Skeletal muscle cell (primary cell): ENCODE measurements around the gene AGTRAP.

Source experiments
- DNase-seq: peaks from one replicate; pipeline ENCODE4 v3.0.0-alpha.2; 2010; ENCODE audit warnings: low read depth
- H3K4me3 ChIP-seq: 2 replicates; pipeline ENCODE4 v1.5.1; 2011; ENCODE audit warnings: low read depth, mild to moderate bottlenecking, control low read depth, low read length, moderate library complexity

Gene AGTRAP

GRCh38 chr1:11751087-11751486, 15.2 kb downstream of the AGTRAP start:
- no peak overlapping the region for H3K4me3 ChIP-seq
- DNase-seq: no peak

DNA sequence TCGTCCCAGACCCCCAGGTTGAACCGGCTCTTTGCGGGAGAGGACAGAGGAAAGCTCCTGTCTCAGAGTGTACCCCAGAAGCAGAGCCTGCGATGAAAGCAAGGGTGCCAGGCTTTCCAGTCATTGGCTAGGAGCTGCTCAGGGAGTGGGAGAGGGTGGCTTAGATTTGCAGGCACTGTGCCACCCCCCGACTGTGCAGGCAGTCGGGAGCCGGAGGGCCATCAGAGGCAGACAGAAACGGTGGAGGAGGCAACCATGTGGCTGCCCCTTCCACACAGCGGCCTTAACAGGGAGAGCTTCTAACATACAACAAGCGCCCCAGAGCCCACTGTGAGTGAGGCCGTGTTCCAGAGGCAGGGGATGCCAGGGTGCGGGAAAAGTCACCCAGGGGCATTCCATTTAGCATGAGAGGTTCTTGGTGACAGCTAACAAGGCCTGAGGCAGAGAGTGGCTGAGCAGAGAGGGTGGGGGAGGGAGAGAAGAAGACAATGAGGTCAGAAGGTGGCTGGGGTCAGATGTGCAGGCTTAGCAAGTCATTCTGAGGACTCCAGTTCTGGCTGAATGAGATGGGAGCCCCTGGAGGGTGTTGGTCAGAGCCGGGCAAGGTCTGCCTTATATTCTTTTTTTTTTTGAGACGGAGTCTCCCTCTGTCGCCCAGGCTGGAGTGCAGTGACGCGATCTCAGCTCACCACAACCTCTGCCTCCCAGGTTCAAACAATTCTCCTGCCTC, 16.6 kb downstream of the AGTRAP start:
- no peak overlapping the region for H3K4me3 ChIP-seq
- DNase-seq: no peak

DNA sequence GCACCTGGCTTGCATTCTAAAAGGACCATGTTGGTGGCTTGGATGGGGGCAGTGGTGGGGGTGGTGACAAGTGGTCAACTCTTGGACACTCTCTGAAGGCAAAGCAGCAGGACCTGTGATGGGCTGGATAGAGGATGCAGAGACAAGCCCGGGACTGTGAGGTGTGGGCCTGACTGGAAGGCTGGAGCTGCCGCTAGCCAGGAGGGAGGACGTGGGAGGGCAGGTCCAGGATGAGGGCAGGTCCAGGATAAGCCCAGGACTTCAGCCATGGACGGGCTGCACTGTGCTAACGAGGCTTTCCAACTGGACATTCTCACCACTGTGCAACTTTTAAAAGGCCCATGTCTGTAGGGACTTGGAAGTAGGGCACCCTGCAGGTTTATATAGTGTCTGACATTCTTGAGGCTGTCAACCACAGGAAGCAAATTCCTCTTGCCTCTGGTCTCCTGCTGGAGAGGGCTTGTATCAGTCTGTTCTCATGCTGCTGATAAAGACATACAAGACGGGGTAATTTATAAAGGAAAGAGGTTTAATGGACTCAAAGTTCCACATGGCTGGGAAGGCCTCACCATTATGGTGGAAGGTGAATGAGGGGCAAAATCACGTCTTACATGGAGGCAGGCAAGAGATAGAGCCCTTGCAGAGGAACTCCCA, 17.7 kb downstream of the AGTRAP start:
- DNase-seq: no peak
- H3K4me3 ChIP-seq: no peak overlapping the region

- no peak for DNase-seq
- no peak overlapping the region for H3K4me3 ChIP-seq
These were observed 21.1 kb downstream of the AGTRAP start for GRCh38 chr1:11757047-11757446.

DNA sequence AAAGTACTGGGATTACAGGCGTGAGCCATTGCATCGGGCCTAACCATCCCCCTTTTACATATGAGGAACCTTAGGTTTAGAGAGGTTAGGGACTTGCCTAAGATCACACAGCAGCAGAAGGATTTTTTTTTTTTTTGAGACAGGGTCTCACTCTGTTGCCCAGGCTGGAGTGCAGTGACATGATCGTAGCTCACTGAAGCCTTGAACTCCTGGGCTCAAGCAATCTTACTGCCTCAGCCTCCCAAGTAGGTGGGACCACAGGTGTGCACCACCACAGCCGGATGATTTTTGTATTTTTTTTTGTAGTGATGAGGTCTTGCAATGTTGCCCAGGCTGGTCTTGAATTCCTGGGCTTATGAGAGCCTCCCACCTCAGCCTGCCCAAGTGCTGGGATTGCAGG, 23.9 kb downstream of the AGTRAP start:
- no peak for DNase-seq
- H3K4me3 ChIP-seq: no peak overlapping the region

DNA sequence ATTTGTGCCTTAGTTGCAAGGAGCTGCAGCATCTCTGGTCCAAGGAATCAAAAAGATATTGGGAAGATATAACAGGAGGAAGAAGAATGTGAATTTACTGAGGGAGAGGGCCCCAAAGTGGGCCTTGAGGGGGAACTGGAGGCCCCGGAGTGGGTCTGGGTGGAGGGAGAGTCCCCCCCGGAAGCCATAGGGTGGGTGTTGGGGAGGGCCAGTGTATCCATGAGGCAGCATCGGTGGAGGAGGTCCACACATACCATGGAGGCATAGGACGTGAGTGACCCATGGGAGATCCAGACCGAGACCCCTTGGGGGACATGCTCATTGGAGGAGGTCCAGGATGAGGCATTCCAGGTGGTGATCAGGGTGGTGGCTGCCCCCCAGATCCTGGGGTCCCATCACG, 25.3 kb downstream of the AGTRAP start:
- H3K4me3 ChIP-seq: no peak overlapping the region
- no peak for DNase-seq

- H3K4me3 ChIP-seq: no peak within 1 kb of the TSS
- no peak for DNase-seq
These were observed 26.1 kb downstream of the AGTRAP start, which contains the start of gene C1orf167 for GRCh38 chr1:11761988-11762406. C1orf167 (plus strand) TSS chr1:11762193; CDS start chr1:11764401, 2,208 bp downstream.

DNA sequence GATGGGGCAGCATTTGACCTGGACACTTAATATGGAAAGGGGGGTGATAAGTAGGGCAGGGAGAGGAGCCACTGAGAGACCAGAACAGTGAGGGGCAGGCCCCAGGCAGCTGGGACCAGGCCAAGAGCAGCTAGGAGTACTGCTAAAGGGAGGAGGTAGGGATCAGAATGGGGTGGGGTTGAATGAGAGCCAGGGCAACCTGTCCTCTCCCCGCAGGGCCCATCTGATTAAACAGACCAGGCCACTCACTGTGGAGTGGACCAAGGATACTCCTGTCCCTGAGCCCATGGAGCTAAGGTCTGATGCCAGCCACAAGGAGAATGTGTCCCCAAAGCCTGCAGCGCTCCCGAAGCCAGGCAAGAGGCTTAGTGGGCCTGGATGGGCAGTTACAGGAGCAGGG, 28.2 kb downstream of the AGTRAP start:
- DNase-seq: no peak
- no peak overlapping the region for H3K4me3 ChIP-seq

- no peak for DNase-seq
- no peak overlapping the region for H3K4me3 ChIP-seq
These were observed 28.6 kb downstream of the AGTRAP start for GRCh38 chr1:11764519-11764918.

DNA sequence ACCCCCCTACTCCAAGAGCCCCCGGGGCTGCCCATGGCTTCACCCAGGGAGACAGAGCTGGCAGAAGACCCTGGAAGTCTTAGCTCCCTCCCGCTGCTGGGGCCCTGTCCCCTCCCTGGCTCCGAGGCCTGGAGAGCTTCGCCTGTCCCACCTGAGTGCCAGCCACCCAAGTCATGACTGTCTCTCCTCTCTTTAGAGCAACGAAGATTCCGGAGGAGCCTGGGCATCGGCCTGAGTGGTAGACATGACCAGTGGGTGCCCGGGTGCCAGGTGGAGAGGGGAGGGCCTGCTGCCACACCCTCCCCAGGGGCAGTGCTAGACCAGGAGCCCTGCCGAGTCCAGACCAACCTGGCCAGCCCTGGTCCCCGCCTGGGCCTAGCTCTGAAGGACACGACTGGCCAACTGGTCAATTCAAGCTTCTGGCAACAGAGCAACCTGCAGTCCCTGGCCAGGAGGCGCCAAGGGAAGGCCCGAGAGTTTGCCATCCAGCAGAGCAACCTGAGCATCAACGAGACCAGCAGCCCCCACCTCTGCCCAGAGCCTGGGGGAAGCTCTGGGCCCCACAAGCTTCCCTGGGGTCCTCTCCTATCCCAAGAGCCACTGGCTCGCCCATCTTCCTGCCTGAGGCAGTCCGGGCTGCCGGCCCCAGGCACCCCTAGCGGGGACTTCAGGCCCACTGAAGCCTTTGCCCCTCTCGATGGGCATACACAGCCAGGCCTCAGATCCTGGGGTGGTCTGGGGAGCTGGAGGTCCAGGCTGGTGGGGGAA, 29.9 kb downstream of the AGTRAP start:
- no peak for DNase-seq
- no peak overlapping the region for H3K4me3 ChIP-seq

GRCh38 chr1:11766429-11766776, 30.5 kb downstream of the AGTRAP start:
- DNase-seq: no peak
- no peak overlapping the region for H3K4me3 ChIP-seq

GRCh38 chr1:11767922-11768704, 32.2 kb downstream of the AGTRAP start:
- no peak overlapping the region for H3K4me3 ChIP-seq
- no peak for DNase-seq

GRCh38 chr1:11768821-11769220, 32.9 kb downstream of the AGTRAP start:
- DNase-seq: no peak
- no peak overlapping the region for H3K4me3 ChIP-seq

GRCh38 chr1:11769274-11769673, 33.3 kb downstream of the AGTRAP start:
- H3K4me3 ChIP-seq: no peak overlapping the region
- no peak for DNase-seq

GRCh38 chr1:11770011-11770410, 34.1 kb downstream of the AGTRAP start:
- H3K4me3 ChIP-seq: no peak overlapping the region
- DNase-seq: no peak

- no peak overlapping the region for H3K4me3 ChIP-seq
- DNase-seq: no peak
These were observed 35.6 kb downstream of the AGTRAP start for GRCh38 chr1:11771481-11772043.

DNA sequence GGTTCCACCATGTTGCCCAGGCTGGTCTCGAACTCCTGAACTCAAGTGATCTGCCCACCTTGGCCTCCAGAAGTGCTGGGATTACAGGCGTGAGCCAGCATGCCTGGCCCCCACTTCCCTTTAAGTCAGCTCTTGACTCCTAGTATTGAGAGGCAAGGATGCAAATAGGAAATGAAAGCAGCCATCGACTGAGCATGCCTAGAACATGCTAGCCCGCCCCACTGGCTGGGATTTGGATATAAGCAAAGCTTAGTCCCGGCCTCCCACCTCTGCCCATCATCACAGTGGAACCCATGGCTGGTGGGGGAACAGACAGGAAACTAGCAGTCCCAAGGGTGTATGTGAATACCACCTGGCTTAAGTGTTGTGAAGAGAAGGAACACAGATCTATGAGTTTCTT, 36.5 kb downstream of the AGTRAP start:
- no peak overlapping the region for H3K4me3 ChIP-seq
- DNase-seq: no peak

- DNase-seq: no peak
- H3K4me3 ChIP-seq: no peak overlapping the region
These were observed 38.8 kb downstream of the AGTRAP start for GRCh38 chr1:11774753-11775152.

- no peak overlapping the region for H3K4me3 ChIP-seq
- DNase-seq: no peak
These were observed 41.9 kb downstream of the AGTRAP start for GRCh38 chr1:11777658-11778322.
